PC-9 (cell line): ENCODE data around the gene SPESP1. TPM values are rescaled to one million over a fixed set of nuclear protein-coding genes. Genes with fewer than 3 reads are reported as not detected.

Experiments
- BruUV-seq: library from RNA; stranded (reverse); fragments of 400-500 nt; replicated peaks from 2 replicates; lab custom pipeline; 2021; lab: Mats Ljungman, UMichigan
- CTCF ChIA-PET: fragments of 300-600 bp; sonication (Branson Sonifier 250); formaldehyde crosslinking; loops from one replicate; lab custom pipeline; 2022; ENCODE audit warnings: antibody characterized with exemption; lab: Charles Lee
- POLR2A ChIA-PET: fragments of 300-600 bp; sonication (Branson Sonifier 250); formaldehyde crosslinking; loops from one replicate; lab custom pipeline; 2022; ENCODE audit warnings: antibody characterized with exemption; ENCODE audit not compliant: unreplicated experiment; lab: Charles Lee
- DNase-seq, 2 experiments: peaks; one replicate each; pipeline versions ENCODE4 v3.0.0 to v3.0.0-alpha.2; 2015 to 2022; ENCODE audit warnings: mixed read lengths in 1 of 2
- H2AFZ ChIP-seq: fragments of 200-600 bp; sonication (generic); 2 replicates; pipeline ENCODE4 v1.8.1; 2017; ENCODE audit warnings: antibody characterized with exemption
- H3F3A ChIP-seq: fragments of 200-600 bp; sonication (generic); 2 replicates; pipeline ENCODE4 v1.8.1; 2017; ENCODE audit warnings: antibody characterized with exemption, mild to moderate bottlenecking, low read depth; ENCODE audit not compliant: insufficient read depth
- H3K27ac ChIP-seq: fragments of 200-600 bp; sonication (generic); 2 replicates; pipeline ENCODE4 v1.6.1; 2016; ENCODE audit warnings: mixed run types
- H3K27me3 ChIP-seq: fragments of 200-600 bp; sonication (generic); 2 replicates; pipeline ENCODE4 v1.6.1; 2016; ENCODE audit warnings: low read depth, mixed run types; ENCODE audit not compliant: insufficient read depth
- H3K36me3 ChIP-seq: fragments of 200-600 bp; sonication (generic); 2 replicates; pipeline ENCODE4 v1.6.1; 2016; ENCODE audit warnings: low read depth, mixed run types
- H3K4me1 ChIP-seq: fragments of 200-600 bp; sonication (generic); replicated peaks from 2 replicates; pipeline ENCODE4 v1.6.1; 2016; ENCODE audit warnings: mixed run types; ENCODE audit not compliant: insufficient read depth
- H3K4me2 ChIP-seq: fragments of 200-600 bp; sonication (generic); 2 replicates; pipeline ENCODE4 v1.6.1; 2017; ENCODE audit warnings: mixed run types
- H3K4me3 ChIP-seq: fragments of 200-600 bp; sonication (generic); 2 replicates; pipeline ENCODE4 v1.6.1; 2016; ENCODE audit warnings: mixed run types
- H3K79me2 ChIP-seq: fragments of 200-600 bp; sonication (generic); 2 replicates; pipeline ENCODE4 v1.6.1; 2017; ENCODE audit warnings: low read depth, mixed run types
- H3K9me2 ChIP-seq: fragments of 200-600 bp; sonication (generic); 2 replicates; pipeline ENCODE4 v1.8.1; 2017; ENCODE audit warnings: mild to moderate bottlenecking; ENCODE audit not compliant: insufficient read depth
- H3K9me3 ChIP-seq: fragments of 200-600 bp; sonication (generic); 2 replicates; pipeline ENCODE4 v1.8.1; 2016; ENCODE audit warnings: low read depth; ENCODE audit not compliant: insufficient read depth
- H4K20me1 ChIP-seq: fragments of 200-600 bp; sonication (generic); 2 replicates; pipeline ENCODE4 v1.8.1; 2017; ENCODE audit not compliant: insufficient read depth
- CTCF ChIP-seq: fragments of 200-600 bp; sonication (generic); conservative IDR thresholded peaks from 2 replicates; pipeline ENCODE4 v1.6.1; 2017; ENCODE audit warnings: mixed run types, antibody characterized with exemption, mild to moderate bottlenecking, moderate library complexity
- EZH2 ChIP-seq: fragments of 200-600 bp; sonication (generic); IDR thresholded peaks from 2 replicates; pipeline ENCODE4 v1.8.0; 2017; ENCODE audit warnings: antibody characterized with exemption, low read depth
- intact Hi-C: fragments of 100-400 bp; cut with micrococcal nuclease; formaldehyde crosslinking; loops from one replicate; pipeline ENCODE4 v1.10.0; 2022; ENCODE audit not compliant: unreplicated experiment
- total RNA-seq: library from RNA; stranded (reverse); gene quantifications from 2 replicates; pipeline ENCODE4 v1.2.3, GENCODE V29; 2021

Gene SPESP1
- total RNA-seq, 1 experiment from 2014 or later = not detected

- no peaks in the 10 kb centered on the region for H3K9me2 ChIP-seq
- no peaks in the 10 kb centered on the region for H3K36me3 ChIP-seq
- no peak overlapping the region for H3K27ac ChIP-seq
- no peaks in the 10 kb centered on the region for H3K27me3 ChIP-seq
- DNase-seq = no peak
- intact Hi-C loops = no loop called here
- TF ChIP-seq EZH2 (no peak), CTCF (no peak)
- no peaks in the 10 kb centered on the region for H4K20me1 ChIP-seq
- POLR2A ChIA-PET = no interaction called here
- CTCF ChIA-PET = interaction anchor here (0.6 kb wide), 1 partner anchor 112 kb away, joined by 4 read pairs; no protein-coding TSS in a partner anchor
- H3K9me3 ChIP-seq = no peaks in the 10 kb centered on the region
- no peaks in the 10 kb centered on the region for H3F3A ChIP-seq
- H2AFZ ChIP-seq = no peak overlapping the region
- H3K79me2 ChIP-seq = no peaks in the 10 kb centered on the region
- no peaks in the 10 kb centered on the region for H3K4me1 ChIP-seq
- H3K4me3 ChIP-seq = no peak overlapping the region
- BruUV-seq = no TSS peak
- no peak overlapping the region for H3K4me2 ChIP-seq
These were observed 57.4 kb downstream of the SPESP1 start for GRCh38 chr15:68987676-68988075.

GRCh38 chr15:68989541-68990230, 59.4 kb downstream of the SPESP1 start:
- Histone ChIP-seq H3K9me2 (no peaks in the 10 kb centered on the region), H3K4me2 (no peak overlapping the region), H4K20me1 (no peaks in the 10 kb centered on the region), H2AFZ (no peak overlapping the region), H3K79me2 (no peaks in the 10 kb centered on the region), H3K4me3 (no peak overlapping the region), H3K4me1 (no peaks in the 10 kb centered on the region), H3F3A (no peaks in the 10 kb centered on the region), H3K27ac (no peak overlapping the region), H3K9me3 (no peaks in the 10 kb centered on the region), H3K36me3 (no peaks in the 10 kb centered on the region), H3K27me3 (no peaks in the 10 kb centered on the region)
- intact Hi-C loops = no loop called here
- BruUV-seq = no TSS peak
- TF ChIP-seq CTCF (no peak), EZH2 (no peak)
- DNase-seq = no peak
- POLR2A ChIA-PET = no interaction called here
- CTCF ChIA-PET = no interaction called here

DNA sequence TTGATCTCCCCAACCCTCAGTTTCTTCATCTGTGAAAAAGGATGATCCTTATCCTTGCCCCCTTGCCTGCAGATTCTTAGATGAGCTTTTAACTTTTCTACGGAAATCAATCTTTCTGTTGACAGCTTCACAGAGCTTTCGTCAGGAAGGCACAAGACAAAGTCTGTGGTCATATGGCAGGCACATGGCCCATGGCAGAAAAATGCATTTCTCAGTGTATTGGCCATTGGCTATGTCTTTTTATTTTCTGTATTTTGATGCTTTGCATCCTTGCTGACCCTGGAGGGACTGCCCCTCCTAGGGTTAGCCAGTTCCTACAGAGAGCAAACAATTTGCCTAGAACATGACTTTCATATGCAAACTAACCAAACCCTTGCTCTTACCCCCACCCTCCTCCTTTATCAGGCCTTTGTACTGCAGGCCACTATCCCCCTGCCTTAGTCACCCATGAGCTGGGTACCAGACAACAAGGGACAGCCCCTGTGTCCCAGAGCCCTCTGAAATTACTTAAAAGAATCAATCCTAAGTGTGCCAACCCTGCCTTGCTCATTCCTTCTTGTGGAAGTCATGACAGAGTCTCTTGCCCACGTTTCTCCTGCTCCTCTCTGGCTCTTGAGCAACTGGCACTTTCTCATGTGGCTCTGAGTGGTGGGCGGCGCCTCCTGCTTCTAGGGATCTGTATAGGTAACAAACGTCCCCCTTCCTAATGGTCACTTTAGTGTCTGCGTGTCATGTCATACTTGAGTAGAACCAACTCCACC, 60.1 kb downstream of the SPESP1 start:
- H3K4me2 ChIP-seq = no peak overlapping the region
- H3K9me2 ChIP-seq = no peaks in the 10 kb centered on the region
- no peak overlapping the region for H3K4me3 ChIP-seq
- H3K27ac ChIP-seq = no peak overlapping the region
- intact Hi-C loops = no loop called here
- no peaks in the 10 kb centered on the region for H3K9me3 ChIP-seq
- ChIA-PET POLR2A (no interaction called here), CTCF (no interaction called here)
- H3F3A ChIP-seq = no peaks in the 10 kb centered on the region
- H2AFZ ChIP-seq = no peak overlapping the region
- no peaks in the 10 kb centered on the region for H3K79me2 ChIP-seq
- DNase-seq = no peak
- no peaks in the 10 kb centered on the region for H4K20me1 ChIP-seq
- no peaks in the 10 kb centered on the region for H3K4me1 ChIP-seq
- TF ChIP-seq CTCF = no peak
- TF ChIP-seq EZH2 = no peak
- no peaks in the 10 kb centered on the region for H3K36me3 ChIP-seq
- no peaks in the 10 kb centered on the region for H3K27me3 ChIP-seq
- BruUV-seq = no TSS peak
